H1 (cell line): Measurements from ENCODE around the gene SNTG2. TPM values are rescaled to one million over a fixed set of nuclear protein-coding genes. Genes with fewer than 3 reads are reported as not detected.

Source experiments
- CREB1 ChIP-seq: IDR thresholded peaks from 2 replicates; pipeline ENCODE4 v1.6.1; 2012; ENCODE audit warnings: inconsistent platforms
- E2F6 ChIP-seq: IDR thresholded peaks from 2 replicates; pipeline ENCODE4 v1.6.1; 2012; ENCODE audit warnings: inconsistent platforms
- EZH2 ChIP-seq: fragments of 200-600 bp; sonication (generic); IDR thresholded peaks from 2 replicates; pipeline ENCODE4 v1.7.1; 2012; ENCODE audit warnings: low read depth, mild to moderate bottlenecking, moderate library complexity, low read length, inconsistent platforms; ENCODE audit not compliant: severe bottlenecking
- HDAC2 ChIP-seq, 2 experiments: fragments of 300-600 bp in 1 of 2; sonication (generic) in 1 of 2; IDR thresholded peaks; 2 replicates each; pipeline ENCODE4 v1.6.1; 2011 to 2012; ENCODE audit warnings: low read depth in 2 of 2, low read length in 2 of 2, mild to moderate bottlenecking in 2 of 2, moderate library complexity in 2 of 2, borderline replicate concordance in 1 of 2, inconsistent platforms in 1 of 2
- NANOG ChIP-seq: IDR thresholded peaks from 2 replicates; pipeline ENCODE4 v1.6.1; 2011; ENCODE audit warnings: low read length, low read depth, mild to moderate bottlenecking, inconsistent platforms; ENCODE audit not compliant: insufficient read depth, poor library complexity, severe bottlenecking
- POU5F1 ChIP-seq: IDR thresholded peaks from 2 replicates; pipeline ENCODE4 v1.6.1; 2011; ENCODE audit warnings: low read depth, mild to moderate bottlenecking, low read length, moderate library complexity
- RFX5 ChIP-seq: IDR thresholded peaks from 2 replicates; pipeline ENCODE4 v1.6.1; 2011; ENCODE audit warnings: low read depth, low read length, improper control_type of control experiment, borderline replicate concordance
- SIX5 ChIP-seq: IDR thresholded peaks from 2 replicates; pipeline ENCODE4 v1.6.1; 2011; ENCODE audit warnings: mild to moderate bottlenecking, low read depth, low read length
- TCF12 ChIP-seq: IDR thresholded peaks from 2 replicates; pipeline ENCODE4 v1.6.1; 2011; ENCODE audit warnings: low read depth, mild to moderate bottlenecking, low read length
- polyA plus RNA-seq, 7 experiments: library from polyadenylated mRNA; depleted of rRNA in 3 of 7; stranded (reverse) in 5 of 7; unstranded in 2 of 7; fragments of >200 nt in 5 of 7; fragments of 200-250 nt in 2 of 7; gene quantifications; 1 replicate in 5 of 7; 2 replicates in 1 of 7; 4 replicates in 1 of 7; pipeline versions ENCODE4 v1.2.1 to v1.2.3, GENCODE V29; 2011 to 2013; ENCODE audit warnings: missing spikeins in 2 of 7, mixed read lengths in 2 of 7
- total RNA-seq: library from RNA; stranded (reverse); fragmentation: NEBNext Ultra II Directional; extraction: Animal tissue kit (Norgen Biotek cat#: 25700); gene quantifications from 2 replicates; pipeline ENCODE4 v1.2.1, GENCODE V29; 2021
- TF ChIP-seq, protein P1 (sequence below): fragments of 300-600 bp; sonication (generic); IDR thresholded peaks from 2 replicates; pipeline ENCODE4 v1.7.1; 2012; ENCODE audit warnings: low read length, moderate library complexity, mild to moderate bottlenecking, inconsistent platforms; ENCODE audit not compliant: insufficient replicate concordance

SNTG2 gene
- total and polyA plus RNA-seq, 2 of the 8 experiments (the other 6 are each of a cell fraction or from before 2014, with no cell fraction given): 6.6 to 18.1 TPM

GRCh38 chr2:942775-943460 is 7.7 kb upstream of the SNTG2 start (continued):
- TF ChIP-seq, protein P1, sequence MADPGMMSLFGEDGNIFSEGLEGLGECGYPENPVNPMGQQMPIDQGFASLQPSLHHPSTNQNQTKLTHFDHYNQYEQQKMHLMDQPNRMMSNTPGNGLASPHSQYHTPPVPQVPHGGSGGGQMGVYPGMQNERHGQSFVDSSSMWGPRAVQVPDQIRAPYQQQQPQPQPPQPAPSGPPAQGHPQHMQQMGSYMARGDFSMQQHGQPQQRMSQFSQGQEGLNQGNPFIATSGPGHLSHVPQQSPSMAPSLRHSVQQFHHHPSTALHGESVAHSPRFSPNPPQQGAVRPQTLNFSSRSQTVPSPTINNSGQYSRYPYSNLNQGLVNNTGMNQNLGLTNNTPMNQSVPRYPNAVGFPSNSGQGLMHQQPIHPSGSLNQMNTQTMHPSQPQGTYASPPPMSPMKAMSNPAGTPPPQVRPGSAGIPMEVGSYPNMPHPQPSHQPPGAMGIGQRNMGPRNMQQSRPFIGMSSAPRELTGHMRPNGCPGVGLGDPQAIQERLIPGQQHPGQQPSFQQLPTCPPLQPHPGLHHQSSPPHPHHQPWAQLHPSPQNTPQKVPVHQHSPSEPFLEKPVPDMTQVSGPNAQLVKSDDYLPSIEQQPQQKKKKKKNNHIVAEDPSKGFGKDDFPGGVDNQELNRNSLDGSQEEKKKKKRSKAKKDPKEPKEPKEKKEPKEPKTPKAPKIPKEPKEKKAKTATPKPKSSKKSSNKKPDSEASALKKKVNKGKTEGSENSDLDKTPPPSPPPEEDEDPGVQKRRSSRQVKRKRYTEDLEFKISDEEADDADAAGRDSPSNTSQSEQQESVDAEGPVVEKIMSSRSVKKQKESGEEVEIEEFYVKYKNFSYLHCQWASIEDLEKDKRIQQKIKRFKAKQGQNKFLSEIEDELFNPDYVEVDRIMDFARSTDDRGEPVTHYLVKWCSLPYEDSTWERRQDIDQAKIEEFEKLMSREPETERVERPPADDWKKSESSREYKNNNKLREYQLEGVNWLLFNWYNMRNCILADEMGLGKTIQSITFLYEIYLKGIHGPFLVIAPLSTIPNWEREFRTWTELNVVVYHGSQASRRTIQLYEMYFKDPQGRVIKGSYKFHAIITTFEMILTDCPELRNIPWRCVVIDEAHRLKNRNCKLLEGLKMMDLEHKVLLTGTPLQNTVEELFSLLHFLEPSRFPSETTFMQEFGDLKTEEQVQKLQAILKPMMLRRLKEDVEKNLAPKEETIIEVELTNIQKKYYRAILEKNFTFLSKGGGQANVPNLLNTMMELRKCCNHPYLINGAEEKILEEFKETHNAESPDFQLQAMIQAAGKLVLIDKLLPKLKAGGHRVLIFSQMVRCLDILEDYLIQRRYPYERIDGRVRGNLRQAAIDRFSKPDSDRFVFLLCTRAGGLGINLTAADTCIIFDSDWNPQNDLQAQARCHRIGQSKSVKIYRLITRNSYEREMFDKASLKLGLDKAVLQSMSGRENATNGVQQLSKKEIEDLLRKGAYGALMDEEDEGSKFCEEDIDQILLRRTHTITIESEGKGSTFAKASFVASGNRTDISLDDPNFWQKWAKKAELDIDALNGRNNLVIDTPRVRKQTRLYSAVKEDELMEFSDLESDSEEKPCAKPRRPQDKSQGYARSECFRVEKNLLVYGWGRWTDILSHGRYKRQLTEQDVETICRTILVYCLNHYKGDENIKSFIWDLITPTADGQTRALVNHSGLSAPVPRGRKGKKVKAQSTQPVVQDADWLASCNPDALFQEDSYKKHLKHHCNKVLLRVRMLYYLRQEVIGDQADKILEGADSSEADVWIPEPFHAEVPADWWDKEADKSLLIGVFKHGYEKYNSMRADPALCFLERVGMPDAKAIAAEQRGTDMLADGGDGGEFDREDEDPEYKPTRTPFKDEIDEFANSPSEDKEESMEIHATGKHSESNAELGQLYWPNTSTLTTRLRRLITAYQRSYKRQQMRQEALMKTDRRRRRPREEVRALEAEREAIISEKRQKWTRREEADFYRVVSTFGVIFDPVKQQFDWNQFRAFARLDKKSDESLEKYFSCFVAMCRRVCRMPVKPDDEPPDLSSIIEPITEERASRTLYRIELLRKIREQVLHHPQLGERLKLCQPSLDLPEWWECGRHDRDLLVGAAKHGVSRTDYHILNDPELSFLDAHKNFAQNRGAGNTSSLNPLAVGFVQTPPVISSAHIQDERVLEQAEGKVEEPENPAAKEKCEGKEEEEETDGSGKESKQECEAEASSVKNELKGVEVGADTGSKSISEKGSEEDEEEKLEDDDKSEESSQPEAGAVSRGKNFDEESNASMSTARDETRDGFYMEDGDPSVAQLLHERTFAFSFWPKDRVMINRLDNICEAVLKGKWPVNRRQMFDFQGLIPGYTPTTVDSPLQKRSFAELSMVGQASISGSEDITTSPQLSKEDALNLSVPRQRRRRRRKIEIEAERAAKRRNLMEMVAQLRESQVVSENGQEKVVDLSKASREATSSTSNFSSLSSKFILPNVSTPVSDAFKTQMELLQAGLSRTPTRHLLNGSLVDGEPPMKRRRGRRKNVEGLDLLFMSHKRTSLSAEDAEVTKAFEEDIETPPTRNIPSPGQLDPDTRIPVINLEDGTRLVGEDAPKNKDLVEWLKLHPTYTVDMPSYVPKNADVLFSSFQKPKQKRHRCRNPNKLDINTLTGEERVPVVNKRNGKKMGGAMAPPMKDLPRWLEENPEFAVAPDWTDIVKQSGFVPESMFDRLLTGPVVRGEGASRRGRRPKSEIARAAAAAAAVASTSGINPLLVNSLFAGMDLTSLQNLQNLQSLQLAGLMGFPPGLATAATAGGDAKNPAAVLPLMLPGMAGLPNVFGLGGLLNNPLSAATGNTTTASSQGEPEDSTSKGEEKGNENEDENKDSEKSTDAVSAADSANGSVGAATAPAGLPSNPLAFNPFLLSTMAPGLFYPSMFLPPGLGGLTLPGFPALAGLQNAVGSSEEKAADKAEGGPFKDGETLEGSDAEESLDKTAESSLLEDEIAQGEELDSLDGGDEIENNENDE: no peak
- TF ChIP-seq POU5F1 (no peak), CREB1 (no peak), E2F6 (no peak), EZH2 (no peak), NANOG (no peak), SIX5 (no peak), HDAC2 (IDR thresholded peaks at IDR 0.05; ENCODE audit: borderline replicate concordance in 1 of 2, low read depth in 2 of 2, low read length in 2 of 2) (no peak), TCF12 (no peak), RFX5 (no peak)
